HS-27A (cell line): ENCODE results near the gene ZDHHC12.

ENCODE experiments used
- DNase-seq: peaks from one replicate; pipeline ENCODE4 v3.0.0-alpha.2; 2012; ENCODE audit warnings: low read depth, missing footprints

ZDHHC12 gene

DNA sequence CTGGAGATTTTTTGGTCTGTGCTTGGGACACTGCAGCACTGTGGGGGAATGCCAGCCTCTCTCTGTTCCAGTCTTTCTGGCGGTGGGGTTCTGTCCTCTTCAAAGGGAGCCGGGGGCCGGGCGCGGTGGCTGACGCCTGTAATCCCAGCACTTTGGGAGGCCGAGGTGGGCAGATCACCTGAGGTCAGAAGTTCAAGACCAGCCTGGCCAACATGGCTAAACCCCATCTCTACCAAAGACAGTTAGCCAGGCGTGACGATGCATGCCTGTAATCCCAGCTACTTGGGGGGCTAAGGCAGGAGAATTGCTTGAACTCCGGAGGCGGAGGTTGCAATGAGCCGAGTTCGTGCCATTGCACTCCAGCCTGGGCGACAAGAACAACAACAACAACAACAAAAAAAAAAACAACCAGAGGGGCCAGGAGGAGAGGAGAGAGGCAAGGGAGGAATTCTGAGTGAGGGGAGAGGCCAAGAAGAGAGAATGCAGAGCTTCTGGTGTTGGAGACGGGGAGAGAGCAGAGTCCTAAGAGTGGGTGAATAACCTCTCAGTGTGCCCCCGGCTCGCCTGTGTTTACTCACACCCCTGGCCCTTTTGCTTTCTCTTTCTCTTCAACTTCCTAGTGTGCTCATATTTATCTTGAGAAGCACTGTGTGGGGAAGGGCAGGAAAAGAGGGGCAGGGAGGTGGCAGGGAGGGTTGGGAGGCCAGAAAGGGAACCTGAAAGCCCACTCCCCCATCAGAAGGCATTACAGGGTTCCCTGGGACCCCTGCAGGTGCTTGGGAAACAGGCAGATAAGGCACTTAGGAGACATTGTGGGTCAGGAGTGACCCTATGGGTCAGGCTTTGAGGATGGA is 38.1 kb downstream of the ZDHHC12 start:
- no peak for DNase-seq

GRCh38 chr9:128684325-128685199 is 39.4 kb downstream of the ZDHHC12 start:
- DNase-seq = no peak

- no peak for DNase-seq
These were observed 39.9 kb downstream of the ZDHHC12 start for GRCh38 chr9:128684065-128684324.

DNA sequence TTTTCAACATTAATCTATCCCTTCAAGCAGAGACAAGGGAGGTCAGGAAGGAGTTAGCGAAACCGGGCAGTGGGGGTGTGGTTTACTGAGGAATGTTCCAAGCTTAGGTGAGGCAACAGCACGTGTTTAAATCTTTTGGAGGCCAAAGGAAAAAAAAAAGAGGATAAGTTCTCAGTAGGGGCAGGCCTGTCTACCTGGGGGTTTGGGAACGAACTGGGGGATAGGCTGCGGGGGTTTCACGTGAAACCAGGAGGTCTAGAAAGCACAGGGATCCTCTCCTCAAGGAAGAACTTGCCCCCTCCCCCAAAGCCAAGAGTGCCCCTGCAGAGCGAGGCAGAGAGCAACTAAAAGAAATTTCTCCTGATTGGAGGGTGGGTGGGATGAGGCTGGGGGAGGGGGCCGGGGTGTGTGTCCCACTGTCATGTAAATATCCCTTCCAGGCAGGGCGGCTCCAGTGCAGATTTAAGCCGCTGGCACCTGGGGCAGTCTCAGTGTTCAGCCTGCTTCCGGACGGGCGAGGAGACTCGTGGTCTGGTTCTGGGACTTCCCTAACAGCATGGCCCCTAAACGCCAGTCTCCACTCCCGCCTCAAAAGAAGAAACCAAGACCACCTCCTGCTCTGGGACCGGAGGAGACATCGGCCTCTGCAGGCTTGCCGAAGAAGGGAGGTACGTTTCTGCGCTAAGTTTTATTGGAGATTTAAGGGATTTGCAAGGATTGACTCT is 40.4 kb downstream of the ZDHHC12 start:
- no peak for DNase-seq

GRCh38 chr9:128677794-128678193 is 46.1 kb downstream of the ZDHHC12 start:
- no peak for DNase-seq

DNA sequence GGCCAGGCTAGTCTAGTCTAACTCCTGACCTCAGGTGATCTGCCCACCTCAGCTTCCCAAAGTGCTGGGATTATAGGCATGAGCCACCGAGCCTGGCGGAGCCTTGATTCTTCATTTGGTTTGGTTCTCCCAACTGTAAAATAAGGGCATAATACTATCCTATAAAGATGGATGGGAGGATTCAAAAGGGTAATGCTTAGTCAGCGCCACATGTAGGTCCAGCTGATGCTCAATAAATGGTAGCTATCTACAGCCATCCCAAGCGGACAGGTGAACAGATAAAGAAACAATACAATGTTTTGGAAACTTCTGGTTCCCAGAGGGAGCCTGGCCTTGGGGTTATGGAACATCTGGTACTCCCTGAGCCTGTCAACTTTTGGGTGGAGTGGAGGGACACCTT is 48.5 kb downstream of the ZDHHC12 start:
- no peak for DNase-seq
